ENCODE measurements around the gene SECISBP2L.

DNA sequence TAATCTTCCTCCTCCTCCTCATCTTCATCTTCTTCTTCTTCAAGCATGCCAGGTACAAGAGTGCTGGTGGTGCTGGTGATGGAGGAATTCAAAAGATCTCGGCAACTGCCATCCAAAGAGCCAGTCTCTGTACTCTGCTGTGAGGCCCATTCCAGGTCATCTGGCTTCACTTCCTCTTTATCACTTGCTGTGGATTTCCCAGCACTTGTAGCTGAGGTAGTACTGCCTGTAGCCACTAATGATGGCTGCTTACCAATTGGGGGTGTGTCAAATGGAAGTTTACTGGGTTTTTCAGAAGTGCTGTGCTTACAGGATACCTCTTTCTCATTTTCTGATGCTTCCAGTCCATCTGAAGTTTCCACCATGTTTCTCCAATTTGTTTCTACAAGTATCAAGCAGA, 53.7 kb downstream of the SECISBP2L start:
- TF ChIP-seq, protein P1, sequence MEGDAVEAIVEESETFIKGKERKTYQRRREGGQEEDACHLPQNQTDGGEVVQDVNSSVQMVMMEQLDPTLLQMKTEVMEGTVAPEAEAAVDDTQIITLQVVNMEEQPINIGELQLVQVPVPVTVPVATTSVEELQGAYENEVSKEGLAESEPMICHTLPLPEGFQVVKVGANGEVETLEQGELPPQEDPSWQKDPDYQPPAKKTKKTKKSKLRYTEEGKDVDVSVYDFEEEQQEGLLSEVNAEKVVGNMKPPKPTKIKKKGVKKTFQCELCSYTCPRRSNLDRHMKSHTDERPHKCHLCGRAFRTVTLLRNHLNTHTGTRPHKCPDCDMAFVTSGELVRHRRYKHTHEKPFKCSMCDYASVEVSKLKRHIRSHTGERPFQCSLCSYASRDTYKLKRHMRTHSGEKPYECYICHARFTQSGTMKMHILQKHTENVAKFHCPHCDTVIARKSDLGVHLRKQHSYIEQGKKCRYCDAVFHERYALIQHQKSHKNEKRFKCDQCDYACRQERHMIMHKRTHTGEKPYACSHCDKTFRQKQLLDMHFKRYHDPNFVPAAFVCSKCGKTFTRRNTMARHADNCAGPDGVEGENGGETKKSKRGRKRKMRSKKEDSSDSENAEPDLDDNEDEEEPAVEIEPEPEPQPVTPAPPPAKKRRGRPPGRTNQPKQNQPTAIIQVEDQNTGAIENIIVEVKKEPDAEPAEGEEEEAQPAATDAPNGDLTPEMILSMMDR (IDR thresholded peaks at IDR 0.05) = no peak
- TF ChIP-seq POLR2AphosphoS5 (IDR thresholded peaks at IDR 0.05) (no peak), POLR2A (IDR thresholded peaks at IDR 0.05) (no peak)
